Measurements from ENCODE around the gene POGZ. TPM values are rescaled to one million over a fixed set of nuclear protein-coding genes. Genes with fewer than 3 reads are reported as not detected.
A peak's percentile ranks its signal among the peaks of the same experiment; 100 is the strongest.

The POGZ gene
- total RNA-seq, 1 donor from 2014 or later = 60.6 TPM

DNA sequence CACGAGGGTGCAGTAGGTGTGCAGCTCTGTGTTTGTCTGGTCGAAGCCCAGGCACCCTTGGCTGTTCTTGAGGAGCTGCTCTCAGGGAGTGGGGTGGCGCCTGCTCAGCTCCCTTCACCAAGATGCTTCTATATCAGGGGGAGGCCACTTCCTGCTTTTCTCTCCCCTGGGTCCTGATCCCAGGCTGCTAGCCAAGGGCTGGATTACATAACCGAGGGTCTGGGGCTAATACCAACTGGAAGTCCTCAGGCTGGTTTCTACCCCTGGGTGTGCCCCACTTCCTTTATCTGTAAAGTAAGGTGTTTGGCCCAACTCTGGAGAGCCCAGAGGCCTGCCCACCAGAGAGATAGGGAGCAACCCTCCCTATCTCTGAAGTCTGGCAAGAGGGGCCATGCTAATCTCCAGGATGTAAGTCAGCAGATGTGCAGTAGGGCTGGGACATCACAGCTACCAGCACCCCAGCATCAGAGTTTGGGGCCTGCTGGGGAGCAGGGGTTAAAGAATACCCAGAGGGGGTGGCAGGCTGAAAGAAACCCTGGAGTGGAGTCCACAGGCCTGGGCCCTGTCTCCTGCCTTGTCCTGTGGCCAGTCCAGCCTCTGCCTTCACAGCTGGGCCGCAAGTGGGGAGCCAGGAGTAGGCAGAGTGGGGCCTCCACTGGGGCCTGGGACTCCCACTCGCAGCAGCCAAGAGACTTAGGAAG, 88.9 kb downstream of the POGZ start:
- no peak for DNase-seq (ENCODE audit: extremely low spot score in 2 of 2)
- Histone ChIP-seq H3K36me3 (peaks cover 0 to 4% of the 10 kb centered on the region in 2 donors), H3K4me1 (peaks cover 56% of the 10 kb centered on the region), H3K27ac (peak overlapping the region; percentile 80), H3K27me3 (no peaks in the 10 kb centered on the region), H3K4me3 (no peak overlapping the region), H3K9me3 (no peaks in the 10 kb centered on the region)
- TF ChIP-seq POLR2A (IDR thresholded peaks at IDR 0.05) (no peak), POLR2AphosphoS5 (IDR thresholded peaks at IDR 0.05; ENCODE audit: insufficient read depth in 1 of 2, low read depth in 1 of 2) (no peak)
- TF ChIP-seq, protein P1, sequence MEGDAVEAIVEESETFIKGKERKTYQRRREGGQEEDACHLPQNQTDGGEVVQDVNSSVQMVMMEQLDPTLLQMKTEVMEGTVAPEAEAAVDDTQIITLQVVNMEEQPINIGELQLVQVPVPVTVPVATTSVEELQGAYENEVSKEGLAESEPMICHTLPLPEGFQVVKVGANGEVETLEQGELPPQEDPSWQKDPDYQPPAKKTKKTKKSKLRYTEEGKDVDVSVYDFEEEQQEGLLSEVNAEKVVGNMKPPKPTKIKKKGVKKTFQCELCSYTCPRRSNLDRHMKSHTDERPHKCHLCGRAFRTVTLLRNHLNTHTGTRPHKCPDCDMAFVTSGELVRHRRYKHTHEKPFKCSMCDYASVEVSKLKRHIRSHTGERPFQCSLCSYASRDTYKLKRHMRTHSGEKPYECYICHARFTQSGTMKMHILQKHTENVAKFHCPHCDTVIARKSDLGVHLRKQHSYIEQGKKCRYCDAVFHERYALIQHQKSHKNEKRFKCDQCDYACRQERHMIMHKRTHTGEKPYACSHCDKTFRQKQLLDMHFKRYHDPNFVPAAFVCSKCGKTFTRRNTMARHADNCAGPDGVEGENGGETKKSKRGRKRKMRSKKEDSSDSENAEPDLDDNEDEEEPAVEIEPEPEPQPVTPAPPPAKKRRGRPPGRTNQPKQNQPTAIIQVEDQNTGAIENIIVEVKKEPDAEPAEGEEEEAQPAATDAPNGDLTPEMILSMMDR (IDR thresholded peaks at IDR 0.05) = no peak
- intact Hi-C loops (cut with DNase I) = no loop called here

DNA sequence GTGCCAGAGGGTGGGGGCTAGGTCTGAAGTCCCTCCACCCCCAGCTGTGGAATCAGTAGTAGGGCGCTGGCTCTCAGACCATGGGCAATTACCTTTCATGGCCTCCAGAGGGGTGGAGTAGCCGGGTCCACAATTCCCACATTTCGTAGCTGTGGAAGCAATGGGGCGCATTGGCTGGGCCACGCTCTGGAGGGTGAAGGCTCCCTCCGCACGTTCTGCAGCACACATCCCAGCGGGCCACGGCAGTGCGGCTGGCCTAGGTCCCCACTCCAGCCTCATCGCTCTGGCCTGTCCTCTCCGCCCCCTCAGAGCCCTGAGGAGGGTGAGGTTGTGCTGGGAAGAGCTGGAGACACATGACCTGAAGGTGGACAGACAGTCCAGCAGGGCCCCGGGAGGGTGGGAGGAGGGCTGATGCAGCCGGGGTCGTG, 89.7 kb downstream of the POGZ start:
- H3K4me1 ChIP-seq = peaks cover 56% of the 10 kb centered on the region
- H3K27me3 ChIP-seq = no peaks in the 10 kb centered on the region
- no peak for TF ChIP-seq POLR2A (IDR thresholded peaks at IDR 0.05)
- TF ChIP-seq, protein P1 (IDR thresholded peaks at IDR 0.05) = no peak
- TF ChIP-seq POLR2AphosphoS5 (IDR thresholded peaks at IDR 0.05; ENCODE audit: insufficient read depth in 1 of 2, low read depth in 1 of 2) = no peak
- H3K4me3 ChIP-seq = no peak overlapping the region
- no peak for DNase-seq (ENCODE audit: extremely low spot score in 2 of 2)
- intact Hi-C loops (cut with DNase I) = no loop called here
- no peaks in the 10 kb centered on the region for H3K9me3 ChIP-seq
- H3K27ac ChIP-seq = peak overlapping the region; percentile 80
- H3K36me3 ChIP-seq = peaks cover 0 to 11% of the 10 kb centered on the region in 2 donors

DNA sequence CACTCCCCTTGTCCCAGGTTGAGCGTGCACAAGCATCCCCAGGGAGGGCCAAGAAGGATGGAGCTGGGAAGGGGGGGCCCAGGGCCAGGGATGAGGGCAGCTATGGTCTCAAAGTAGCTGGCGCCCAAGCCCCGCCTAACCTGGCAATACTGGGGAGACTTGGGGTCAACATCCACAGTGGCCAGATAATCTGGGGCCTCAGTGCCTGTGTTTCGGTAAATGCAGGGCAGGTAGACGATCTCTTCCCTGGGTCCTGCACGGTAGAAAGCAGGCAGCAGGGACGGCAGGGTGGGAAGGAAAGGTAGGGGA, 90.0 kb downstream of the POGZ start:
- no peak overlapping the region for H3K4me3 ChIP-seq
- no peak for DNase-seq (ENCODE audit: extremely low spot score in 2 of 2)
- H3K4me1 ChIP-seq = peaks cover 55% of the 10 kb centered on the region
- no peak overlapping the region for H3K27ac ChIP-seq
- no peaks in the 10 kb centered on the region for H3K27me3 ChIP-seq
- no peaks in the 10 kb centered on the region for H3K9me3 ChIP-seq
- TF ChIP-seq, protein P1 (IDR thresholded peaks at IDR 0.05) = no peak
- TF ChIP-seq POLR2A (IDR thresholded peaks at IDR 0.05) (no peak), POLR2AphosphoS5 (IDR thresholded peaks at IDR 0.05; ENCODE audit: insufficient read depth in 1 of 2, low read depth in 1 of 2) (no peak)
- H3K36me3 ChIP-seq = peaks cover 0 to 13% of the 10 kb centered on the region in 2 donors
- intact Hi-C loops (cut with DNase I) = no loop called here

DNA sequence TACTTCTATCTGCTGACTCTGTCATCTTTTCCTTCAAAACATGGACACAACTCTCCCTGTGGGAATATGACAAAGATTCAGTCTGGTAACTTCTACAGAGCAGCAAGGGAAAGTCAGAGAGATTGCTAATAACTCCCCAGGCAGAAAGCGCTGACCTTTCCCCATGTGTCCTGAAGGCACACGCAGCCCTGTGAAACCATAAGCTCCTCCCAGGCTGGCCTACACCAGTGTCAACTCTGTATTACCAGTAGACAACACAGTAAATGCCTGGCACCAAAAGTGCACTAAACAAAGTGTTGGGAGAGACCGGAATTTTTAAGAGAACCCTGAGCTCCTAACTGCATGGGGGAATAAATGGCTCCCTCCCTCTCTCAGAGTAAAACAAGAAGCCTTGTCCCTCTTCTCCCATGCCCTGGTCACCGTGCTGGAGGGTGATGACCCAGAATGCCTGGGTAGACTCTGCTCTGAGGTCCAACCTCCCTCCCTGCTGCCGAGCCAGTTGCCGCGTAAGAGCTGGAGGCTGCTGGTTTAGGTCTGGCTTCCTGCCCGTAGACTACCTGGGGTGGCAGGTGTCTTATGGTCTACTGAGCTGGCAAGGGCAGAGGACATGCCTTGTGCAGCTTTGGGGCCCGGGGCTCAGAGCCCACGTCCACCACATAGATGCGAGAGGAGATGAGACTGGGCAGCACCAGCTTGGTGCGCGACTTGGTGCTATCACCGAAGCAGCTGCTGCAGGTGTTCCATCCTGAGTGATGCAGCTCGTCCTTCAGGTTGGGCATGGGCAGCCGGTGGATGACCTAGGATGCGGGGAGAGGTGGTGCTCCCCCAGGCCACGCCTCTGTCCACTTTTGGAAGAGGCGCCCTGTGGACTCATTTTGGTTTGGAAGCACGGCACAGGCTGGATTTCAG, 90.6 kb downstream of the POGZ start:
- Histone ChIP-seq H3K4me1 (peaks cover 49% of the 10 kb centered on the region), H3K27ac (no peak overlapping the region), H3K9me3 (no peaks in the 10 kb centered on the region), H3K27me3 (no peaks in the 10 kb centered on the region), H3K36me3 (peaks cover 0 to 13% of the 10 kb centered on the region in 2 donors), H3K4me3 (no peak overlapping the region)
- TF ChIP-seq, protein P1 (IDR thresholded peaks at IDR 0.05) = no peak
- no peak for TF ChIP-seq POLR2A (IDR thresholded peaks at IDR 0.05)
- no peak for TF ChIP-seq POLR2AphosphoS5 (IDR thresholded peaks at IDR 0.05; ENCODE audit: insufficient read depth in 1 of 2, low read depth in 1 of 2)
- no peak for DNase-seq (ENCODE audit: extremely low spot score in 2 of 2)
- intact Hi-C loops (cut with DNase I) = no loop called here
